ENCODE results near the gene C6orf47. TPM values are rescaled to one million over a fixed set of nuclear protein-coding genes. Genes with fewer than 3 reads are reported as not detected.

The C6orf47 gene
- polyA plus RNA-seq, 1 experiment, result 10.2 TPM

GRCh38 chr6:31663961-31664789, 3.6 kb upstream of the C6orf47 start:
- TF ChIP-seq CTCF (IDR thresholded peaks at IDR 0.05; ENCODE audit: low read depth, low read length), result no peak
- no peak for DNase-seq (ENCODE audit: low read depth, low spot score)
- Histone ChIP-seq H3K4me3 (ENCODE audit: low read depth, low read length) (peak overlapping the region; percentile 98), H3K27ac (ENCODE audit: low read depth, low read length) (peak overlapping the region; percentile 90), H3K9me3 (ENCODE audit: control insufficient read depth, insufficient read depth, low read length) (no peaks in the 10 kb centered on the region; the same call in 1 of the 2 replicates), H3K27me3 (ENCODE audit: control insufficient read depth, insufficient read depth, low read length) (no peaks in the 10 kb centered on the region)
- POLR2A ChIA-PET, result interaction anchor here (0.6 to 1.9 kb wide), 11 partner anchors 10 to 199 kb away, joined by 3 to 11 read pairs (median 4); partner anchors contain the start of genes ABHD16A, BAG6, HSPA1B and NEU1
- CTCF ChIA-PET, result interaction anchor here (0.6 to 2.1 kb wide), 8 partner anchors 11 to 289 kb away, joined by 3 to 7 read pairs (median 4); partner anchors contain the start of genes ATP6V1G2, BAG6 and LSM2

- no peak for TF ChIP-seq CTCF (IDR thresholded peaks at IDR 0.05; ENCODE audit: low read depth, low read length)
- POLR2A ChIA-PET, result interaction anchor here (1.1 to 1.9 kb wide), 2 partner anchors 11 to 172 kb away, joined by 4 to 10 read pairs; partner anchors contain the start of gene BAG6
- no peaks in the 10 kb centered on the region for H3K27me3 ChIP-seq (ENCODE audit: control insufficient read depth, insufficient read depth, low read length)
- DNase-seq (ENCODE audit: low read depth, low spot score), result no peak
- no peaks in the 10 kb centered on the region; the same call in 1 of the 2 replicates for H3K9me3 ChIP-seq (ENCODE audit: control insufficient read depth, insufficient read depth, low read length)
- CTCF ChIA-PET, result interaction anchor here (0.6 to 2.1 kb wide), 5 partner anchors 11 to 200 kb away, joined by 3 to 7 read pairs (median 4); partner anchors contain the start of genes ATP6V1G2, BAG6 and LSM2
- peak overlapping the region; percentile 98 for H3K4me3 ChIP-seq (ENCODE audit: low read depth, low read length)
- H3K27ac ChIP-seq (ENCODE audit: low read depth, low read length), result peak overlapping the region; percentile 90
Observed at GRCh38 chr6:31663126-31663960, 2.8 kb upstream of the C6orf47 start.

GRCh38 chr6:31662124-31662723, 1.6 kb upstream of the C6orf47 start:
- POLR2A ChIA-PET, result interaction anchor here (0.7 kb wide), 1 partner anchor 437 kb away, joined by 6 read pairs; no protein-coding TSS in a partner anchor
- H3K4me3 ChIP-seq (ENCODE audit: low read depth, low read length), result no peak overlapping the region
- H3K27me3 ChIP-seq (ENCODE audit: control insufficient read depth, insufficient read depth, low read length), result no peaks in the 10 kb centered on the region
- CTCF ChIA-PET, result interaction anchor here (0.6 kb wide), 1 partner anchor 201 kb away, joined by 6 read pairs; no protein-coding TSS in a partner anchor
- no peak overlapping the region for H3K27ac ChIP-seq (ENCODE audit: low read depth, low read length)
- DNase-seq (ENCODE audit: low read depth, low spot score), result no peak
- TF ChIP-seq CTCF (IDR thresholded peaks at IDR 0.05; ENCODE audit: low read depth, low read length), result no peak
- no peaks in the 10 kb centered on the region; the same call in 1 of the 2 replicates for H3K9me3 ChIP-seq (ENCODE audit: control insufficient read depth, insufficient read depth, low read length)

GRCh38 chr6:31661262-31662123, 915 bp upstream of the C6orf47 start:
- no peaks in the 10 kb centered on the region for H3K27me3 ChIP-seq (ENCODE audit: control insufficient read depth, insufficient read depth, low read length)
- no peak for DNase-seq (ENCODE audit: low read depth, low spot score)
- CTCF ChIA-PET, result interaction anchor here (0.6 kb wide), 1 partner anchor 53 kb away, joined by 4 read pairs; no protein-coding TSS in a partner anchor
- POLR2A ChIA-PET, result interaction anchor here (0.8 to 1.3 kb wide), 5 partner anchors 9 to 166 kb away, joined by 3 to 20 read pairs (median 7); partner anchors contain the start of genes BAG6, HSPA1A, HSPA1B and HSPA1L
- peak overlapping the region; percentile 78 for H3K27ac ChIP-seq (ENCODE audit: low read depth, low read length)
- no peak for TF ChIP-seq CTCF (IDR thresholded peaks at IDR 0.05; ENCODE audit: low read depth, low read length)
- peak overlapping the region; percentile 94 for H3K4me3 ChIP-seq (ENCODE audit: low read depth, low read length)
- no peaks in the 10 kb centered on the region; the same call in 1 of the 2 replicates for H3K9me3 ChIP-seq (ENCODE audit: control insufficient read depth, insufficient read depth, low read length)
